Peyer's patch (tissue), 4 donors: ENCODE data around the gene ARAF. TPM values are rescaled to one million over a fixed set of nuclear protein-coding genes. Genes with fewer than 3 reads are reported as not detected.

ENCODE experiments used
- DNase-seq, 3 donors: peaks; one replicate each; pipeline ENCODE4 v3.0.0-alpha.2; 2017 to 2019
- H3K27ac ChIP-seq, 4 donors: fragments of 200-600 bp; sonication (generic); one replicate each; pipeline ENCODE4 v1.5.1; 2016 to 2019
- H3K27me3 ChIP-seq, 2 donors: fragments of 200-600 bp; sonication (generic); one replicate each; pipeline ENCODE4 v1.5.1; 2019
- H3K36me3 ChIP-seq, 3 donors: fragments of 200-600 bp; sonication (generic); one replicate each; pipeline ENCODE4 v1.5.1; 2016 to 2019
- H3K4me1 ChIP-seq, 4 donors: fragments of 200-600 bp; sonication (generic); one replicate each; pipeline ENCODE4 v1.5.1; 2016 to 2019
- H3K4me3 ChIP-seq, 4 donors: fragments of 200-600 bp; sonication (generic); 1 replicate in 3 of 4; 2 replicates in 1 of 4; pipeline ENCODE4 v1.5.1; 2016 to 2019; ENCODE audit warnings: mild to moderate bottlenecking in 1 of 4
- H3K9me3 ChIP-seq, 4 donors: fragments of 200-600 bp; sonication (generic); one replicate each; pipeline ENCODE4 v1.5.1; 2016 to 2019; ENCODE audit warnings: mild to moderate bottlenecking in 1 of 4
- POLR2A ChIP-seq, 2 donors: fragments of 450-650 bp; IDR thresholded peaks; one replicate each; pipeline ENCODE4 v1.5.1; 2017; ENCODE audit warnings: antibody characterized with exemption in 2 of 2, mild to moderate bottlenecking in 2 of 2, moderate library complexity in 2 of 2
- total RNA-seq, 4 donors: library from RNA; depleted of rRNA; stranded (reverse); fragments of >200 nt; gene quantifications; one replicate each; pipeline ENCODE4 v1.1.0, GENCODE V29; 2016
- TF ChIP-seq, protein P1 (sequence below), 6 experiments: fragments of 450-650 bp in 4 of 6; fragments of 200-600 bp in 2 of 6; sonication (generic) in 1 of 6; IDR thresholded peaks; one replicate each; pipeline ENCODE4 v1.5.1; 2017 to 2019; ENCODE audit warnings: antibody characterized with exemption in 6 of 6, mild to moderate bottlenecking in 3 of 6, moderate library complexity in 1 of 6

The ARAF gene
- total RNA-seq, 4 donors from 2014 or later, result 55.7 to 78.4 (median 72.5) TPM

DNA sequence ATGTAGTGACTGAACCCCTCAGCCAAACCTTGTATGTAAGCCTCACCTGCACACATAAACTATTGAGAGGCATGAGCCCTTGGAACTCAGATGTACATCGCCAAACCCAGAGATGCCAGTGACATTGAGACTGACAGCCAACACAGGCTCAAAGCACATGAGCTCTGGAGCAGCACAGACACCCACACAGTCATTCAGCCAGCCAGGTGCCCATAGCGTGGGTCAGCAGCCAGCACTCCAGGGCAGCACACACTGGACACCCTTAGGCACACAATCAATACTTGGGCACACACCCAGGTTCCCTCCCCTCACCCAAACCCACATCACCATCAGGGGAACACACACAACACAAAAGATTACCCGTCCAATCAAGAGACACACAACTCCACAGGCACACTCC lies 16.9 kb downstream of the ARAF start:
- TF ChIP-seq, protein P1, sequence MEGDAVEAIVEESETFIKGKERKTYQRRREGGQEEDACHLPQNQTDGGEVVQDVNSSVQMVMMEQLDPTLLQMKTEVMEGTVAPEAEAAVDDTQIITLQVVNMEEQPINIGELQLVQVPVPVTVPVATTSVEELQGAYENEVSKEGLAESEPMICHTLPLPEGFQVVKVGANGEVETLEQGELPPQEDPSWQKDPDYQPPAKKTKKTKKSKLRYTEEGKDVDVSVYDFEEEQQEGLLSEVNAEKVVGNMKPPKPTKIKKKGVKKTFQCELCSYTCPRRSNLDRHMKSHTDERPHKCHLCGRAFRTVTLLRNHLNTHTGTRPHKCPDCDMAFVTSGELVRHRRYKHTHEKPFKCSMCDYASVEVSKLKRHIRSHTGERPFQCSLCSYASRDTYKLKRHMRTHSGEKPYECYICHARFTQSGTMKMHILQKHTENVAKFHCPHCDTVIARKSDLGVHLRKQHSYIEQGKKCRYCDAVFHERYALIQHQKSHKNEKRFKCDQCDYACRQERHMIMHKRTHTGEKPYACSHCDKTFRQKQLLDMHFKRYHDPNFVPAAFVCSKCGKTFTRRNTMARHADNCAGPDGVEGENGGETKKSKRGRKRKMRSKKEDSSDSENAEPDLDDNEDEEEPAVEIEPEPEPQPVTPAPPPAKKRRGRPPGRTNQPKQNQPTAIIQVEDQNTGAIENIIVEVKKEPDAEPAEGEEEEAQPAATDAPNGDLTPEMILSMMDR (IDR thresholded peaks at IDR 0.05), result no peak
- no peak for TF ChIP-seq POLR2A (IDR thresholded peaks at IDR 0.05)

DNA sequence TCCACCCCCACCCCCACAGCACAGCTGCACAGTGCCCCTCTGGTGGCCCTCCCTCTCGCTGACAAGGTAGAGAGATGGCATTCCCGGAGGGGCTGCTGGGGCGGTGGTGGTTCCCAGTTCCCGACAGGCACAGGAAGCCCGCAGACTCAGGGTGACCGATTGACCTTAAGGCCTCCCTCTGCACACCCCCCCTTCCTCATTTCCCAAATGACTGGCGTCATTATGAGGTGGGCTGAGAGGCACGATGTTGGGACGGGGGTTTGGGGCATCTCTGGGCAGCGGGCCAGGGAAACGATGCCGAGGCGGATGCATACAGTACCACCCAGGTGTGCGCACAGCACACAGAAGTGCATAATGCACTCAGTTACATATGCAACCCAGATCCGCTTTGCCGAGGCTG lies 17.7 kb downstream of the ARAF start:
- H3K27me3 ChIP-seq, result no peaks in the 10 kb centered on the region
- H3K9me3 ChIP-seq, result no peaks in the 10 kb centered on the region
- H3K36me3 ChIP-seq, result no peaks in the 10 kb centered on the region
- no peak overlapping the region for H3K27ac ChIP-seq
- TF ChIP-seq POLR2A (IDR thresholded peaks at IDR 0.05), result no peak
- TF ChIP-seq, protein P1 (IDR thresholded peaks at IDR 0.05), result no peak
- no peaks in the 10 kb centered on the region for H3K4me1 ChIP-seq
- no peak overlapping the region for H3K4me3 ChIP-seq
- DNase-seq, result no peak

More for the DNA sequence above, 16.9 kb downstream of the ARAF start:
- Histone ChIP-seq H3K9me3 (no peaks in the 10 kb centered on the region), H3K4me3 (no peak overlapping the region), H3K27me3 (no peaks in the 10 kb centered on the region), H3K27ac (no peak overlapping the region), H3K4me1 (no peaks in the 10 kb centered on the region), H3K36me3 (no peaks in the 10 kb centered on the region)
- DNase-seq, result no peak

DNA sequence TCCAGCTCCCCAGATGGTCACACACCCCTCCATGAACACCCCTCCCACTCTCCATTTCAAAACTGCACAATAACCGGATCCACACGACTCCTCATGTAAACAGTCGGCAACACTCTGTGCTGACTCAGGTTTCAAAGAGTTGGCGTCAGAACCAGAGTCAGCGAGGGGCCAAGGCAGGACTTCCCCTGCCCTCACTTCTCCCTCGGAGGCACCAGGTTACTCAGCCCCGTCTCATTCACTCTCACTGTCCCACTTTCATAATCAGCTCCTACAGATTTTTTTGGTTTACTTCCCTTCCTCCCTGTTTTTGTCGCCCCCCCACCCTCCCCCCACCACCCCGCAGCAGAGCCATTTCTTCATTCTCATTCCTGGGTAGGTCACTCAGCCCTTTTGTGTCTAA lies 18.5 kb downstream of the ARAF start:
- Histone ChIP-seq H3K4me3 (no peak overlapping the region), H3K9me3 (no peaks in the 10 kb centered on the region), H3K36me3 (no peaks in the 10 kb centered on the region), H3K27ac (no peak overlapping the region), H3K4me1 (no peaks in the 10 kb centered on the region), H3K27me3 (no peaks in the 10 kb centered on the region)
- TF ChIP-seq, protein P1 (IDR thresholded peaks at IDR 0.05), result no peak
- TF ChIP-seq POLR2A (IDR thresholded peaks at IDR 0.05), result no peak
- no peak for DNase-seq

DNA sequence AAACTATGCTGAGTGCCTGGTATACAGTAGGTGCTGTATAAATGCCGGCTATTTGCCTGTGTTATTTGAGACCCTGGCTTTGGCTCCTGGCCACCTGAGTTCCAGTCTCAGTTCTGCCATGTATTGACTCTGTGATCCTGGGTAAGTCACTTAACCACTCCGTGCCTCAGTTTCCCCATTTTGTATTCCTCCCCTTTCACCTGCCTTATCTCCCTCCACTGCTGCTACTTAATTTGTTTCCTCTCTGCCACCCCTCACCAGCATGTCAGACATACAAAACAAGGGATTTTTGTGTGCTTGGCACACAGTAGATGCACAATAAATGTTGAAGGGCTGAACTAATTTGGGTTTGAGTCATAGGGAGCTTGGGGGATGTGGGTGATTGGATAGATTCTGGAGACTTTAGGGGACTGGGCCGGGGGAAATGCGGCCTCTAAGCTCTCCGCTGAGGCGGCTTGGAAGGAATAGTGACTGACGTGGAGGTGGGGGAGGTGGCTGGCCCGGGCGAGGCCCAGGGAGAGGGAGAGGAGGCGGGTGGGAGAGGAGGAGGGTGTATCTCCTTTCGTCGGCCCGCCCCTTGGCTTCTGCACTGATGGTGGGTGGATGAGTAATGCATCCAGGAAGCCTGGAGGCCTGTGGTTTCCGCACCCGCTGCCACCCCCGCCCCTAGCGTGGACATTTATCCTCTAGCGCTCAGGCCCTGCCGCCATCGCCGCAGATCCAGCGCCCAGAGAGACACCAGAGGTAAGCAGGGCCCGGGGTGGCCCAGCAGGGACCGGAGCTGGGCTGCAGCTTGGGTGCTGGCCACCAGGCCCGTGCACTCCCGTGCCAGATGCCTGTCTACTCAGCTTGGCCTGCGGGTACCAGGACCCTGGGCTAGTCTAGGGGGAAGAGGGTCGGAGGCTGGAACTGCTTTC lies 21.0 kb downstream of the ARAF start, which contains the start of gene TIMP1:
TIMP1 (plus strand) TSS at position 706 of the 917 bp plus-strand sequence. CDS start 980 bp downstream, outside the sequence.
- Histone ChIP-seq H3K36me3 (no peaks in the 10 kb centered on the region), H3K4me3 (peak within 1 kb of the TSS; percentile 17 to 51 (median 31)), H3K27ac (peak within 1 kb of the TSS; percentile 66 to 81 (median 68)), H3K4me1 (no peaks in the 10 kb centered on the region), H3K27me3 (no peaks in the 10 kb centered on the region), H3K9me3 (no peaks in the 10 kb centered on the region)
- TF ChIP-seq, protein P1 (IDR thresholded peaks at IDR 0.05), result no peak
- TF ChIP-seq POLR2A (IDR thresholded peaks at IDR 0.05), result no peak
- peak; percentile 71 to 91 (median 72) for DNase-seq

DNA sequence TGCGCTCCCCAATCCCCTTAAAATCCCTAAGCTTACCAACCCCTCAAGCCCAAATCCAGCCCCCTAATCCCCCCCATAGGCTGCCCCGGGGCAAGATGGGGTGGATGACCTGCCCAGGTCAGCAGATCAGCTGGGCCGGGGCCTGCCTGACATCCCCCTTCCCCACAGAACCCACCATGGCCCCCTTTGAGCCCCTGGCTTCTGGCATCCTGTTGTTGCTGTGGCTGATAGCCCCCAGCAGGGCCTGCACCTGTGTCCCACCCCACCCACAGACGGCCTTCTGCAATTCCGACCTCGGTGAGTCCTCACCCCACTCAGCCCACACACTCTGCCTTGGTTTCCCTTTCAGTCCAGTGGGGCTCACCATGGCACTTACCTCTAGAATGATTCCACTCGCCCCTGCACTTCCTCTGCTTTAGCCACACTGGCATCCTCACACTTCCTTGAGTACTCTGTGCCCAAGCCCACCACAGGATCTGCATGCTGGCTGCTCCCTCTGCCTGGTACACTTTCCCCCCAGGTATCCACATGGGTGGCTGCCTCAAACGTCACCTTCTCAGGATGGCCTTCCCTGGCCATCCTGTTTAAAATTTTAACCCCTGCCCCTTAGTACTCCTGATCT lies 22.3 kb downstream of the ARAF start:
- peak overlapping the region in 1 of 4 donors; percentile 51 for H3K4me3 ChIP-seq
- no peaks in the 10 kb centered on the region for H3K4me1 ChIP-seq
- peak overlapping the region in 2 of 4 donors; percentile 46 to 81 for H3K27ac ChIP-seq
- no peak for DNase-seq
- no peaks in the 10 kb centered on the region for H3K9me3 ChIP-seq
- H3K36me3 ChIP-seq, result no peaks in the 10 kb centered on the region
- TF ChIP-seq, protein P1 (IDR thresholded peaks at IDR 0.05), result no peak
- no peak for TF ChIP-seq POLR2A (IDR thresholded peaks at IDR 0.05)
- H3K27me3 ChIP-seq, result no peaks in the 10 kb centered on the region
